GOT3 (cell line): ENCODE measurements around the gene PPFIBP2.
"Not testable (repeated sequence)": the region's sequence is repeated elsewhere in the genome, so short reads cannot be mapped to it uniquely, and the experiment has no call there.

Experiments used
- DNase-seq: peaks from one replicate; lab custom pipeline; 2025; ENCODE audit warnings: mixed read lengths; lab: John Stamatoyannopoulos, UW

Gene PPFIBP2

GRCh38 chr11:7499081-7499480 is 14.7 kb upstream of the PPFIBP2 start:
- DNase-seq: no peak

DNA sequence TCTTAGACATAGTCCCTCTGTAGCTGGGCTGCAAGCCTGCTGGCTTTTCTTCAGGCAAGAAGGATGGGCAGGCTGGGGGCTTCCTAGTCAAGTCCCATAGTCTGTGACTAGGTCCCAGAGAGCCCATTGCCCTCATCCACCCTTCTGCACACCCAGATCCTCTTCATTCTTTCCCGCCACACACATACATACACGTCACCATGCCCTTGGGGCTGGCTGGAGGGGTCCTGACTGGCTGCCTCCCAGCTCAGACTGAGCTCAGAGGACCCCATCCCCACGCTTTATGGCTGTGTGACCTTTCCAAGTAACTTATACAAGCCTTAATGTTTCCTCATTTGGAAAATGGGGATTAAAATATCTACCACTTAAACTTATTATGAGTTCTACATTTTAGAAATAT is 13.5 kb upstream of the PPFIBP2 start:
- no peak for DNase-seq

DNA sequence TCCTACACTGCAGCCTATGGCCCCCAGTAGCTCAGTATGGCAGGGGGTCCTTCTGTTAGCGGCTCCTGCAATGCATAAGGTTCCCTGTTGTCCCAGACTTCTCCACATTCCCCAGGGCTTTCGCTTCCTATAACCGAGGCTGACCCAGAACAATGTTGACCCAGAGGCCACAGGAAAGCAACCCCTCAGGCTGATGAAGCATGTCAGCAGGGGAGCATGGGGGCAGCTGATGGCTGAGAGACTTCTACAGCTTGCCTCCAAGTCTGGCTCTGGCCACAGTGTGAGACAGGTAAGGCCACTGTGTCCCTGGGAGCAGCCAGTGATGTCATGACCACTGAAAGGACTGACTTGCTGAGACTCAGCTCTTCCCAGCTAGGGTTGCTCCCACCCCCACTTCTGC is 12.5 kb upstream of the PPFIBP2 start:
- DNase-seq: no peak

GRCh38 chr11:7501894-7502293 is 11.9 kb upstream of the PPFIBP2 start:
- no peak for DNase-seq

GRCh38 chr11:7506243-7506642 is 7.6 kb upstream of the PPFIBP2 start:
- DNase-seq: no peak

DNA sequence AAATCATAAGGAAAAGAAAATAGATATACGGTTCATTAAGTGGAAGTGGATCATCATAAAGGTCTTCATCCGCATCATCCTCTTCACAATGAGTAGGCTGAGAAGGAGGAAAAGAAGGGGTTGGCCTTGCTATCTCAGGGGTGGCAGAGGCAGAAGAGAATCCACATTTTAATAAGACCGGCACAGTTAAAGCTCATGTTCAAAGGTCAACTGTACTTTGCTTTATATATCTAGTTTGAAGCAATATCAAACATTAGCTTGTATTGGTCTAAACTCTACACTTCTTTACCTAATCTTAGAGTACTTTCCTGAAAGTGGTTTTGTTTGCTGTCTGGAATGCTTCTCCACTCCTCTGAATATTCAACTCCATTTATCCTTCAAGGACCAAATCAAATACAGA is 5.7 kb upstream of the PPFIBP2 start:
- DNase-seq: no peak

DNA sequence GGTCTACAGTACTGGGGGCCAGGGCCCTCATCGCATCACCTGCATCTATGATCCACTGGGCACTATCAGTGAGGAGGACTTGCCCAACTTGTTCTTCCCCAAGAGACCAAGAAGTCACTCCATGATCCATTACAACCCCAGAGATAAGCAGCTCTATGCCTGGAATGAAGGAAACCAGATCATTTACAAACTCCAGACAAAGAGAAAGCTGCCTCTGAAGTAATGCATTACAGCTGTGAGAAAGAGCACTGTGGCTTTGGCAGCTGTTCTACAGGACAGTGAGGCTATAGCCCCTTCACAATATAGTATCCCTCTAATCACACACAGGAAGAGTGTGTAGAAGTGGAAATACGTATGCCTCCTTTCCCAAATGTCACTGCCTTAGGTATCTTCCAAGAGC is 3.8 kb upstream of the PPFIBP2 start:
- DNase-seq: no peak

- no peak for DNase-seq
These were observed 2.4 kb upstream of the PPFIBP2 start for GRCh38 chr11:7511401-7511800.

DNA sequence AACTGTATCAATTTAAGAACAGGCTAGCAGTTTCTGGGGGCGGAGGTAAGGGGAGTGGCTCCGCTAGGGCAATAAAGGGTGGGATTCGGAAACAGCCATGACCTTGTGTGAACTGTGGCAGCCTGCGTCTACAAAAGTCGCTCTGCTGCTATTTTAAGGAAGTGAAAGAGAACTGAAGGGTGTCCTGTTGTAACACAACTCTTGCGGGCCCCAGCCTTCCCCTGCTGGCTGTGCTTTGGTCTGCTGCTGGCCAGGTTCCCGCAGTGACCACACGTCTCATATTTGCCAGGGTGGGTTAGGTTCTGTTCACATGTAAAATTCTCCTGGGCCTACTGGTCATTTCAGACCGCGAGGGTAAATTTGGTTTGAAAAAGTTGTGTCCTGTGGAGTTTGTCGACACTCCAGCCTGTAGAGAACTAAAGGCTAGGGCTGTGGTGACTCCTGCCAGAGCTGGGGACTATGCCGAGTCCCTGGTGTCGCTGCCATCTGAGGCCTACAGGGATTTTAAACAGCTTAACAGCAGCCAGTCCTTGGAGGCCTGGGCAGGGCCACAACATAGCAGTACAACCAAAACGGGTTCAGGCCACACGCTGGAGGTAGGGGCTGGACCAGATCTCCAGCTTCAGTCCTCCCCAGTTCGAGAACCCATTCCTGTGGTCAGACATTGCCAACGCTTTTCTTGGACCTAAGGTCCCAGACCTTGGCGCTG is 1.1 kb upstream of the PPFIBP2 start:
- no peak for DNase-seq

DNA sequence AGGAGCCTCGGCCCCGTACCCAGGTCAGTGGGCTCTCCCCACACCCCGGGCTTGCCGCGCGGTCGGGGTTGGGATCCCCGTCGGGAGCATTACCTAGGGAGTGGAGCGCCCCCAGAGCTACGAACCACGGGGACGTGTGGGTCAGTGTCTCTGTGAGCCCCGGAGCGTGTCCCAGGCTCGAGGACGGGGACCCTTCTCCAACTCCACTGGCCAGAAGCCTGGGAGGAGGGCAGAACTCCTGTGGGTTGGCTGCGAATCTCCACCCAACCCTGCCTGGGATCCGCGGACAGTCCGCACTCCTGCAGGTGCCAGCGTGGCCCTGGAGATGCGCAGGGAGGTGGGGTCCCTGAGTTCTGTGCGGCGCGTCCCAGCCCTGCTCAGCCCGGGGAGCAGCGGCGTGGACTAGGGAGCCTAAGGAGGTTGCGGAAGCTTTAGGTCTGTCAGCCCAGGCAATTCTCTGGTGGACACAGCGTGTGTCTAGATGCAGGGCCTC is 346 bp downstream of the PPFIBP2 start:
- DNase-seq: no peak

GRCh38 chr11:7515447-7515886 is 1.7 kb downstream of the PPFIBP2 start:
- no peak for DNase-seq

GRCh38 chr11:7516475-7516874 is 2.7 kb downstream of the PPFIBP2 start:
- no peak for DNase-seq

DNA sequence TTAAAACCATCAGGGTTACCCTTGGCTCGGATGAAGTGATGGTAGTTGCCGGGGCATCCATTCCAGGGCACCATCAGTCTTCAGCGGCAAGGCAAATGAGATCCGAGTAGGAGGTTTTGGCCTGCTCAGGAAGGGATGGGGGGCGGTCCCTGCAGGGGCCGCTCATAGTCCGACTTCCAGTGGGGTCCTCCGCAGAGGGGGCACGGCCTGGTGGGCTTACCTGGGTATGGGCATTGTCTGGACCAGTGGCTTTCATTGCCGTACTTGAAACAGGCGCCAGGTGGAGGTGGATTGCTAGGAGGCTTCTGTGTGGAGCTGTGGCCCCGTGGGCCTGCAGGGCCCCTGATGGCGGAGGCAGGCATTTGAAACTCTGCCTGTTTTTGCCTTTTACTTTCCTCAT is 3.9 kb downstream of the PPFIBP2 start:
- DNase-seq: not testable (repeated sequence)

- no peak for DNase-seq
These were observed 5.2 kb downstream of the PPFIBP2 start for GRCh38 chr11:7518811-7519562.

DNA sequence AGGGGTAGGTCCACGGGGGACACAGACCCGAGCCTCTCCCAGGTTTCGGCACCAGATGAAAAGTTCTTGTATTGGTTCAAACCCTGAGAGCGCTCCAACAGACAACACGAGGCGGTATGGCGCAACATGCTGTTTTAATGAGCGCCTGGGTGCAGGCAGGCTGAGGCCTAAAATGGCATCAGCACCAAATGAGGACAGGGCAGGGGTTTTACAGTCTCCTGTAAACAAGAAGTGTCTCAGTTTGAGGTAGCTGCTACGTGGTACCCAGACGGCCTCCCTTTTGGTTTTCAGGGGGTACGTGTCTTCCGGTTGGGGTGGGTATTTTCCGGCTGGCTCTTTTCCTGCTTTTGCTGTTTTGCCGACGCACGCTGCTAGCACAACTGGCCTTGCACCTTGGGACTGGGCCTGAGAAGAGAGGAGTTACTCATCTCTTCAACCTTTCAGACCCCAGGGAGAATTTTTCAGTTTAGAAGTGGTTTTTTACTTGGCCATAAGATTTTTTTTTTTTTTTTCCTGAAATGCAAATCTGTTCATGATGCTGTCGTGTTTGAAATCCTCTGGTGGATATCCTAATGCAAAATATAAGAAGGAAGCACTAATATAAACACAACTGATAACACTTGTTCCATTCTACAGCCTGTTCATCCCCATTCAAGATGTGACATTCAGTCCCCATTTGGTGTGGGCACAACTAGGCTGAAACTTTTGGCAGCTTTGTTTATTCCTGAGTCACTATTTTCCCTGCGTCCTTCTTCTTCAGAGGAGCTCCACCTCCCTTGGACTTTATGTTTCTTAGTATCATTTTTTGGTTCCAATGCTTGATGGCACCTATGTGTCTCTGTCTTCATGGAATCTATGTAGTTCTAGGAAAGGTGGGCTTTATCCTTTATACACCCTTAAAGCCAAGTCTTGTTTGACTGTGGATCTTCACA is 6.5 kb downstream of the PPFIBP2 start:
- no peak for DNase-seq

DNA sequence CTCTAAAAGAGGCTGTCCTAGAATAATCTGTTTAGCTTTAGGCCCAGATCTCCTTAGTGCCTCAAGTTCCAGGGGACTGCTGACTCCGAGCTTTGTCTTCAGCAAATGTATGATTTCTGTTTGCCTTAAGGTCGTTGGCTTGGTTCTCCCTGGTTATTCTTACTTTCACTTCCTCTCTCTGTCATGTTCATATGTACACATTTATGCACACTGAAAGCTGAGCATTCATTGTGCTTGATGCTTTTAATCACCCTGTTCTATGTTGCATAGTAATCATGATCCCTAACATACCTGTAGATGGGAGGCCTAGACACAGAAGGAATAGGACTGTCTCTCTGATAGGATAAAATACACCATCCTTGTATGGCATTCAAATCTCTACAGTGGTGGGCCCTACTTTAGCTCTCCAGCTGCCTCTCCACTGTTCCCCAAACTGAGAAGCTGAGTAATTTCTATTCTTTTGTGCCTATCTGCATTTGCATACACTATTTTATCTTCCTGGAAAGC is 7.2 kb downstream of the PPFIBP2 start:
- DNase-seq: no peak

DNA sequence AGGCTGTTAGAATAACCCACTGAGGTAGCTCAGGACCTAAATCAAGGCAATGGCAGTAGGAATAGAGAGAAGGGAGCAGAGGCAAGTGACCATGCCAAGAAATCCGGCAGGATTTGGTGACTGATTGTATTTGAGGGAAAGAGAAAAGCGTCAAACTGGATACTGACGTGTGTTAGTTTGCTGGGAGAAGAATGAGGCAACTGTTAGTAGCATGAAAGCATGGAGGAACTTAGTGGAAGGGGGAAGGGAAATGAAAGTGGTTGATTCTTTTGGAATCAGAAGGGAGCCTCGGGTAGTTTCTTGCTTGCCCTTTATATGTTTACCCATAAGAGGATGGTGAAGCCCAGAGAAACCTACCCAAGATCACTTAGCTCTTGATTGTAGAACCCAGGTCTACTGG is 8.3 kb downstream of the PPFIBP2 start:
- no peak for DNase-seq

DNA sequence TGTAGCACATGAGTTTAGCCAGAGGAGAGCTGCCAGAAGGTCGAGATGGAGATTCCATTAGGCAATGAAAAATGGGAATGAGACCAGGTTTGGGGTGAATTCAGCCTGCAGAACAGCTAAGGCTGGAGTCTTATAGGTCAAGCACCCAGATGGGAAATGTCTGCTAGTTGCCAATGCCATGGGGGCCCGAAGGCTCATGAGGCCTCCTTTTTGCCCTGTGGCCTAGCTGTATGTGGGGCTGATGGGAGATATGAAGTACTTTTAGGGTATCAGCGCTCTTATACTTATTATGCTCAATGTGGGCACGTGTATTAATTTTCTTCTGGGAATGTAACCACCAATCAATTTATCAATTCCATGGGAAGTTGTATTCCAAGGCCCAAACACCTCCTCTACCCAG is 8.7 kb downstream of the PPFIBP2 start:
- DNase-seq: no peak

DNA sequence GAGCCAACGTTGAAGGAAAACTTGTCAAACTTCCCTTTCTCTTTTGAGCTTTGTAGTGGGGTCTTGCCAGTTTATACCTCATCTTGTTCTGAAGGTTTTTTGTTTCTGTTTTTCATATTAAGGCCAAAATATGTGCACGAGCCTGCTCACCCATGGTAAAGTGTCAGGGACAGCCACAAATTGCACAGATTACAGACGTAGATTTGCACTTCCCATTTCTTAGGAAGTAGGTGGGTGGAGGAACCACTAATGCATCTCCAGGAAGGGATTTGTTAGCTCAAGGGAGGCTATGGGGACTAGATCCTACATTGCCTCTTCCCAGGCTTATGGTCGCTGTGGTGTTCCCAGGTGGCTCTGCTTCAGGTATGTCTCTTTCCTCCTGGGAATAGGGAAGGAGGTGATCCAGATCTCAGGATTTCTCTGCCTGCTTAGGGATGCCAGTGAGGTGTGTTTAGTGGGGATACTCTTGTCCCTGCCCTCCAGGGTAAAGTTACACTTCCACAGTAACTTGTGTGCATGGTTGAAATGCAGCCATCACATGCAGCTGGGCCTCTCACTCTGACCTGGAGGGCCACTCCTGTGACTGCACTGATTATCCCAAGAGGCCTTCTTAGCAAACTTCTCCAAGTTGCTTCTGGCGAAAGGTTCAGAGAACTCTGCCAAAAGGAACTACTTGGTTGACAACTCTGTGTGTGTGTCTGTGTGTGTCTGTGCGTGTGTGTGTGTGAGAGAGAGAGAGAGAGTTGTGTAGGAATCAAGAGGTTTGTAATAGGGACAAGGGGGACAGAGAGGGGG is 9.8 kb downstream of the PPFIBP2 start:
- no peak for DNase-seq

GRCh38 chr11:7524462-7525235 is 10.8 kb downstream of the PPFIBP2 start:
- no peak for DNase-seq

- DNase-seq: no peak
These were observed 11.6 kb downstream of the PPFIBP2 start for GRCh38 chr11:7525424-7525823.
